Glomerular visceral epithelial cell (primary cell): ENCODE results near the gene NHERF2.

Source experiments
- DNase-seq: peaks from one replicate; pipeline ENCODE4 v3.0.0-alpha.2; 2016; ENCODE audit errors: extremely low spot score

NHERF2 gene

GRCh38 chr16:2082983-2083364, 56.3 kb downstream of the NHERF2 start:
- DNase-seq: no peak

GRCh38 chr16:2083409-2083808, 56.7 kb downstream of the NHERF2 start:
- DNase-seq: no peak

GRCh38 chr16:2083876-2084780, 57.4 kb downstream of the NHERF2 start:
- DNase-seq: no peak

GRCh38 chr16:2084895-2085625, 58.4 kb downstream of the NHERF2 start:
- no peak for DNase-seq

GRCh38 chr16:2085669-2086068, 59.0 kb downstream of the NHERF2 start:
- DNase-seq: no peak

GRCh38 chr16:2086106-2086742, 59.5 kb downstream of the NHERF2 start:
- DNase-seq: no peak

GRCh38 chr16:2086812-2087747, 60.4 kb downstream of the NHERF2 start:
- DNase-seq: no peak

- no peak for DNase-seq
Observed at GRCh38 chr16:2087748-2088631, 61.3 kb downstream of the NHERF2 start.
